Lung (tissue), 12 donors: ENCODE measurements around the gene RABL6. TPM values are rescaled to one million over a fixed set of nuclear protein-coding genes. Genes with fewer than 3 reads are reported as not detected.

Experiments used
- ATAC-seq: fragments of 200-7000 bp; cut with Tn5 transposase; one replicate; pipeline ENCODE4 v1.9.1; 2020; ENCODE audit warnings: moderate number of reproducible peaks; ENCODE audit not compliant: insufficient read depth, low FRiP score
- DNase-seq, 3 donors: peaks; one replicate each; pipeline ENCODE4 v3.0.0-alpha.2; 2013 to 2017
- H3K27ac ChIP-seq, 2 donors: one replicate each; pipeline ENCODE4 v1.5.1; 2013; ENCODE audit warnings: mild to moderate bottlenecking in 2 of 2, moderate library complexity in 2 of 2, control low read depth in 1 of 2, inconsistent platforms in 1 of 2, low read depth in 1 of 2, low read length in 1 of 2
- H3K27me3 ChIP-seq, 3 donors: one replicate each; pipeline ENCODE4 v1.5.1; 2013; ENCODE audit warnings: low read length in 2 of 3; ENCODE audit not compliant: control insufficient read depth in 3 of 3, insufficient read depth in 3 of 3
- H3K36me3 ChIP-seq, 4 donors: one replicate each; pipeline ENCODE4 v1.5.1; 2013; ENCODE audit warnings: low read length in 4 of 4, mild to moderate bottlenecking in 1 of 4, moderate library complexity in 1 of 4; ENCODE audit not compliant: control insufficient read depth in 4 of 4, insufficient read depth in 4 of 4
- H3K4me1 ChIP-seq, 5 donors: one replicate each; pipeline ENCODE4 v1.5.1; 2013; ENCODE audit warnings: low read length in 5 of 5, mild to moderate bottlenecking in 2 of 5, moderate library complexity in 1 of 5; ENCODE audit not compliant: control insufficient read depth in 5 of 5, insufficient read depth in 5 of 5
- H3K4me3 ChIP-seq: one replicate; pipeline ENCODE4 v1.5.1; 2013; ENCODE audit warnings: mild to moderate bottlenecking, control low read depth, moderate library complexity
- H3K9ac ChIP-seq, 2 donors: one replicate each; pipeline ENCODE4 v1.5.1; 2013; ENCODE audit warnings: low read length in 2 of 2, control low read depth in 1 of 2; ENCODE audit not compliant: insufficient read depth in 1 of 2
- H3K9me3 ChIP-seq, 4 donors: one replicate each; pipeline ENCODE4 v1.5.1; 2013; ENCODE audit warnings: low read length in 3 of 4, mild to moderate bottlenecking in 1 of 4, moderate library complexity in 1 of 4; ENCODE audit not compliant: control insufficient read depth in 4 of 4, insufficient read depth in 3 of 4
- CTCF ChIP-seq: IDR thresholded peaks from 2 replicates; pipeline ENCODE4 v1.5.1; 2012; ENCODE audit warnings: mild to moderate bottlenecking; ENCODE audit errors: control extremely low read depth, extremely low read depth
- WGBS, 2 donors: extraction: QIAGEN DNeasy Blood & Tissue Kit; methylation state at CpG; one replicate each; pipeline ENCODE4 v1.1.7; 2013; 5-methylcytosine and 5-hydroxymethylcytosine counted together
- polyA plus RNA-seq, 2 donors: library from polyadenylated mRNA; stranded (reverse); fragments of 200-250 nt; gene quantifications; one replicate each; pipeline ENCODE4 v1.2.1, GENCODE V29; 2013
- total RNA-seq, 2 donors: library from RNA; depleted of rRNA in 1 of 2; stranded (reverse); fragments of >200 nt in 1 of 2; gene quantifications; one replicate each; pipeline ENCODE4 v1.2.1, GENCODE V29; 2014 to 2021
- donor health status: control.
- donor health status: control.
- donor health status: Bipolar disorder and iron deficiency.
- donor health status: healthy.
- donor health status: DM: yes; HTN: yes; CAD: no.

The RABL6 gene
- total and polyA plus RNA-seq, 4 donors = 36.4 to 87.8 (median 62.2) TPM

DNA sequence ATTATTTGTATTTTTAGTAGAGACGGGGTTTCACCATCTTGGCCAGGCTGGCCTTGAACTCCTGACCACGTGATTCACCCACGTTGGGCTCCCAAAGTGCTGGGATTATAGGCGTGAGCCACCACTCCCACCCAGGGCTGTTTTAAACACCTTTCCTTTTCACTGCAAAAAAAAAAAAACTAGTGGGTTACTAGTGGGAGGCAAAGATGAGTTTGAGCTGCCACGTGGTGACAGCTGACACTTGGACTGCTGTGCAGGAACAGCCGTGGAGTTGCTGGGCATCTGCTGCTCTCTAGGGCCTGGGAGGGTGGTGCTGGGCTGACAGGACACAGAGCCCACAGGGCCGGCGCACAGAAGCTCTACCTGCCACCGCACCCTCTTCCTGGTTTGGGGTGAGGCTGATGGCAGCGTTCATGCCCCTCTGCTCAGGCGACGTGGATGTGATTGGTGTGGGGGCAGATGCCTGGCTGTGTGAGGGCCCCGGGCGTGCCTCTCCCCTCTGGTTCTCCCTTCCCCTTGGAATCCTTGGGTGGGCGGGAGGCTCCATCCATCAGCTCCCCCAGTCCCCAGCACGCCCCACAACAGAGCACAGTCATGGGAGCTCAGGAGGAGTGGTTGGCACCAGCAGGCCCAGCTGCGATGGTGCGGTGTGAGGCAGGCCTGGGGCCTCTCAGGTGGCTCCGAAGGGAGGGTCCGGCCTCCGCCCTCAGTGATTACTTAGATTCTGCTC is 16.9 kb downstream of the RABL6 start:
- no peaks in the 10 kb centered on the region for H3K27me3 ChIP-seq
- ATAC-seq (no peak), DNase-seq (no peak)
- peaks cover 0 to 55% (median 16%) of the 10 kb centered on the region in 4 donors for H3K36me3 ChIP-seq
- 93 to 96% methylated on average over 21 of the region's 21 CpGs for WGBS, 2 donors
- H3K4me3 ChIP-seq = no peak overlapping the region
- H3K9ac ChIP-seq = no peak overlapping the region
- H3K9me3 ChIP-seq = no peaks in the 10 kb centered on the region
- H3K4me1 ChIP-seq = peaks cover 0 to 11% (median 4%) of the 10 kb centered on the region in 5 donors
- H3K27ac ChIP-seq = no peak overlapping the region
- no peak for TF ChIP-seq CTCF

DNA sequence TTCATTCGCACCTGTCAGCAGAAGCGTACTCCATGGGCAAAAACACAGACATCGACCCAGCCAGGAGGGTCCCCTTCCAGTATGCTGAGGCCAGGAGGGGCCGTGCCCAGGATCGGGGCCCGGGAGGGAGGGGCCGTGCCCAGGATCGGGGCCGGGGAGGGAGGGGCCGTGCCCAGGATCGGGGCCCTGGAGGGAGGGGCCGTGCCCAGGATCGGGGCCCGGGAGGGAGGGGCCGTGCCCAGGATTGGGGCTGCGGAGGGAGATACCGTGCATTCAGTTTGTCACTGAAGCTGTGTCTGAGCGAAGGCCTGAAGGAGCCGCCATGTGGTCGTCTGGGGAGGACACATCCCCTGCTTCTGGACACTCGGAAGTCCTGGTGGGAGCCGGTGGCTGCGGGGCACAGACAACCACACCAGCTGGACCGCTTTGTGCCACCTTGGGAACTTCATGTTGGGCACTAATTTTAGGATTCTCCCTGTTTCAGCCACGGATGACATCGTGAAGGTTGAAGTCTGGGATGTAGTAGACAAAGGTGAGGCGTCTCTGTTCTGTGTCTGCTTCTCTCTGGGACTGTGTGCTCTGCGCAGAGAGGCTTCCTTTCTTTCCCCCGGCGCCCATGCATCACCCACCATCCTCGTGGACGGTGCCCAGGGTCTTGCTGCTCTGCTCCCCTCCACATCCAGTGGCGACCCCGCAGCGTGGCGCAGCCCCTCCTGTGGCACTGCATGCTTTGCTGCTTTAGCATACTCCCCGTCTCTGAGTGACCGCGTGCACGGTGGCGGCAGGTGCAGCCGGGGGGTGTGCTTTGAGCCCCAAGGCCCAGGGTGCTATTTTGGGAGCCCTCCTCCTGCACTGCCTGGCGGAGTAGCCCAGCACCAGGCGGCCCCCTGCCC is 17.8 kb downstream of the RABL6 start:
- Histone ChIP-seq H3K9me3 (no peaks in the 10 kb centered on the region), H3K9ac (no peak overlapping the region), H3K4me3 (no peak overlapping the region), H3K27ac (no peak overlapping the region), H3K36me3 (peaks cover 0 to 64% (median 19%) of the 10 kb centered on the region in 4 donors), H3K4me1 (peaks cover 0 to 11% (median 4%) of the 10 kb centered on the region in 5 donors), H3K27me3 (no peaks in the 10 kb centered on the region)
- WGBS, 2 donors = 94 to 95% methylated on average over 44 of the region's 44 CpGs
- no peak for DNase-seq
- no peak for ATAC-seq
- no peak for TF ChIP-seq CTCF

GRCh38 chr9:136826188-136826541 is 18.4 kb downstream of the RABL6 start:
- Histone ChIP-seq H3K4me1 (peaks cover 0 to 7% (median 0%) of the 10 kb centered on the region in 5 donors), H3K9ac (no peak overlapping the region), H3K4me3 (no peak overlapping the region), H3K27me3 (no peaks in the 10 kb centered on the region), H3K36me3 (peaks cover 0 to 69% (median 19%) of the 10 kb centered on the region in 4 donors), H3K9me3 (no peaks in the 10 kb centered on the region), H3K27ac (no peak overlapping the region)
- 91 to 93% methylated on average over 17 of the region's 17 CpGs for WGBS, 2 donors
- DNase-seq = no peak
- no peak for TF ChIP-seq CTCF
- no peak for ATAC-seq
